HG02938 (cell line): ENCODE measurements around the gene GSC.
"Not testable (repeated sequence)": the region's sequence is repeated elsewhere in the genome, so short reads cannot be mapped to it uniquely, and the experiment has no call there.

Experiments
- ATAC-seq: cut with Tn5 transposase; IDR thresholded peaks from one replicate; pipeline ENCODE4 v1.9.1; 2021; ENCODE audit warnings: mild to moderate bottlenecking, moderate library complexity; ENCODE audit not compliant: unreplicated experiment

GSC gene

DNA sequence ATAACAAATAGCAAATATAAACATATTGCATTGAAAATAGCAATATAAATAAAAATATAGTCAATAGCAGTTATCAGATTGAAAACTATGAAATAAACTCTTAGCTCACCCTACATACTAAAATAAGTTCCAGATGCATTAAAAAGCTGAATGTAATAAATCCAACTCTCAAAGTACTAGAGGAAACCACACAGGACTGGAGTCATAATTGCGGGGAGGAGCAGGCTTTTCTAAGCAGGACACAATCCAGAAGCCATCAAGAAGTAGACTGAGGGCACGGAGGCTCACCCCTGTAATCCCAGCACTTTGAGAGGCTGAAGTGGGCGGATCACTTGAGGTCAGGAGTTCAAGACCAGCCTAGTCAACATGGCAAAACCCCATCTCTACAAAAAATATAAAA lies 22.2 kb downstream of the GSC start:
- no peak for ATAC-seq

DNA sequence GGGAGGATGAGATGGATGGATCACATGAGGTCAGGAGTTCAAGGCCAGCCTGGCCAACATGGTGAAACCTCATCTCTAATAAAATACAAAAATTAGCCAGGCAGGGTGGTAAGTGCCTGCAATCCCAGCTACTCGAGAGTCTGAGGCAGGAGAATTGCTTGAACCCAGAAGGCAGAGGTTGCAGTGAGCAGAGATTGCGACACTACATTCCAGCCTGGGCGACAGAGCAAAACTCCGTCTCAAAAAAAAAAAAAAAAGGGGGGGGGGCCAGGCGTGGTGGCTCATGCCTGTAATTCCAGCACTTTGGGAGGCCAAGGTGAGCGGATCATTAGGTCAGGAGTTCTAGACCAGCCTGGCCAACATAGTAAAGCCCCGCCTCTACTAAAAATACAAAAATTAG lies 22.8 kb downstream of the GSC start:
- not testable (repeated sequence) for ATAC-seq

DNA sequence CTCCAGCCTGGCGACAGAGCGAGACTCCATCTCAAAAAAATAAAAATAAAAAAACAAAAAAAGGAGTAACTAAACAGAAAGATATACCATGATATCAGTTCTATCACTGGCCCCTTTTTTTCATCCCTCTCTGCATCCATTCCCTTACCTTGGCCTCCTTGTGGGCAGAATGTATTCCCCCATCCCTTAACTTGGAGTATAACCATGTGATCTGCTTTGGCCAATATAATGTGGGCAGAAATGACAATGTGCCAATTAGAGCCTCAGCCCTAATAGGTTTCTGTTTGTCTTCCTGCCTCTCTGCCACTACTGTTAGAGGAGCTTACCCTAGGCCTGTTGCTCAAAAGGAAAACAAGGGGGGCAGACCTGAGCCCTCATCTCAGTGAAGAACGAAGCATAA lies 23.8 kb downstream of the GSC start:
- ATAC-seq, result no peak

DNA sequence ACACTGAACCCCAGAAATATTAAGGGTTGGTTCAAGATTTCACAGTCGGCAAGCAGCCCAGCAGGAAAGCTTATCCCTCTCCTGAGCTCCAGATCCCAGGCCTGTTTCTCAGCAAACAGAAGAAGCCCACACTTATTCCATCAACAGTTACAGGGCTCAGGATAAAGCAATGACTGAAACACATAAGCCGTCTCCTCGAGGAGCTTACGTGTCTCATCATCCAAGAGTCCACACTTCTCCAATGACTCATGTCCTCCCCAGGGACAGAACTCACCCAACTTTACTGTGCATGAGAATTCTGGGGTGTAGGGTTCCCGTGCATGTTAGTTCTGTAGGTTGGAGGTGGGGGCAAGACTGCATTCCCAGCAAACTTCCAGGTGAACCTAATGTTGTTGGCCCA lies 31.2 kb downstream of the GSC start:
- ATAC-seq, result no peak

DNA sequence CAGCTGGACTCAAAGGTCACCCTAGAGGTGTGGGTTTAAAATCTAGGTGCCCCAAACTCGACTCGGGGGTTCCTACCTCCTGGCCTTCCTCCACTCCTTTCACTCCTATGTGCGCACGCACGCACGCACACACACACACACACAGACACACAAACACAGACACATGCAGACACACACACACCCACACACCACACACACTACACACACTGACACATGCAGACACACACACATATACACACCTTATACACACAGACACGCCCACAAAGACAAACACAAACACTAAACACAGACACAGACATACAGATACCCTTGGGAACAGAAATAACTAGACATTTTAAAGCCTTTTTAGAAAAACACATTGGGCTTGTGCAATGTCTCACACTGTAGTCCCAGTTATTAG lies 31.8 kb downstream of the GSC start:
- ATAC-seq, result no peak

DNA sequence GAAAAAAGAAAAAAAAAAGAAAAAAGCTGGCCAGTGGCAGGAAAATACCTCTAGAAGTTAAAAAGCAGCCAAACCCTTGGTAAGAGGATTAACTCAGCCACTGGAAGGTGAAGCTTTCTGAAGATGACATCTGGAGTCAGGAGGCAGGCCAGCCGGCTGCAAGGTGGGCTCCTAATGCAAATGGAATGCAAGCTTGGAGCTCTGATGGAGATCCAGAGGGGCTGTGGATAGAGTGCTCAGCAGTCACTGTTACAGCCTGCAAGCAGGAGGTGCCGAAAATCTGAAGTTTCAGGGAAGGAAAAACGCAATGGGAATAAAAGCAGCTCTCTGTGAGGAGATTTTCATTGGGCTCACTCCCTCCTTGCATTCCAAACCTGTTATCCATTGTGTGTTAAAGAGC lies 41.0 kb downstream of the GSC start:
- no peak for ATAC-seq

DNA sequence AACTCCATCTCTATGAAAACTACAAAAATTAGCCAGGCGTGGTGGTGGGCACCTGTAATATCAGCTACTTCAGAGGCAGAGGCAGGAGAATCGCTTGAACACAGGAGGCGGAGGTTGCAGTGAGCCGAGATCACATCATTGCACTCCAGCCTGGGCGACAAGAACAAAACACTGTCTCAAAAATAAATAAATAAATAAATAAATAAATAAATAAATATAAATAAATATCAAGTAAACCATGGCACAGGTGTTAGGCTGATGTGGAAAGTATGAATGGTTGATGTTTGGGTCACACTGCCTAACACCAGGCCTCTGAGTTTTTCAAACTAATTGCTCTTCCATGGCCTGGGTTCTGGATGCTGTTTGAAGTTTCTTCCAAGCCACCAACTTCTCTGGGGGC lies 41.5 kb downstream of the GSC start:
- not testable (repeated sequence) for ATAC-seq

DNA sequence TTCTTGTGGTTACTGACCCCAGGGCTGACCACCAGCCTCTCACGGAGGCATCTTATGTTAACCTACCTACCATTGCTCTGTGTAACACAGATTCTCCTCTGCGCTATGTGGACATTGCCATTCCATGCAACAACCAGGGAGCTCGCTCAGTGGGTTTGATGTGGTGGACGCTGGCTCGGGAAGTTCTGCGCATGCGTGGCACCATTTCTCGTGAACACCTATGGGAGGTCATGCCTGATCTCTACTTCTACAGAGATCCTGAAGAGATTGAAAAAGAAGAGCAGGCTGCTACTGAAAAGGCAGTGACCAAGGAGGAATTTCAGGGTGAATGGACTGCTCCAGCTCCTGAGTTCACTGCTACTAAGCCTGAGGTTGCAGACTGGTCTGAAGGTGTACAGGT lies 43.3 kb downstream of the GSC start:
- not testable (repeated sequence) for ATAC-seq

DNA sequence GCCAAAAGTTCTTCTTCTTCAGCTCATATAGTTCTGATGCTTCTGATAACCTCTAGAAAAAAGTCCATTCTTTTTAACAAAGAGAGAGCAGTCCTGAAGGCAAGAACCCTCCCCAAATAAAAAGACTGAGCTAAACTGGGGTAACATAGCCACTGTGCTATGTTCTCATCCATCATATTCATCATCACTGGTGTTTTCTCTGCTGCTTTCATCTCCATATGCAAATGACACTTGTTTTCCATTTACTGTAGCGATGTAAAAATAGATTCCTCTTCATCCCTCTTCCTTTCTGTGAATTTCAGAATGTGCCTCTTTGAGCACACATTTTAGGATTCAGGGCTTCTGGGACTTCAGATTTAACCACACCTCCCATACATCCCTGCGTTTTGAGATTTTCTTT lies 44.9 kb downstream of the GSC start:
- no peak for ATAC-seq

DNA sequence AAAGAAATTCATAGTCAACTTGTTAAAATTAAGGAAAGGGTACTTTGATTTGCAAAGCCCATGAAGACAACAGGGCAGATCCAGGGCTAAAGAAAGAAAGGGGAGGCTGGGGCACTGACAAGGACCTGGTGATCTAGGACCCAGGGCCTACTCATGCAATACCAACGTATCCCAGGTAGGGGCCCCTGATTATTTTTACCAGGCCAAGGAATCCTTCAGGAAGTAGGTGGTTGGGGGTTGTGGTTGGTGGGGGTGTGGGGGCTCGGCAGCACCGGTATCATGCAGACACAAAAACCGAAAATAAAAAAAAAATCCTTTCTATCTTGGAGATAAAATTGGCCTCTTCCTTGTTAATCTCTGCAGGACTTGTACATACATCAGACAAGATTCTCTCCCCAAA lies 47.5 kb downstream of the GSC start:
- ATAC-seq, result no peak
